ENCODE data around the gene PAPOLA. TPM values are rescaled to one million over a fixed set of nuclear protein-coding genes. Genes with fewer than 3 reads are reported as not detected.

Gene PAPOLA
- total and polyA plus RNA-seq, 8 donors, result 60.9 to 317 (median 127) TPM

DNA sequence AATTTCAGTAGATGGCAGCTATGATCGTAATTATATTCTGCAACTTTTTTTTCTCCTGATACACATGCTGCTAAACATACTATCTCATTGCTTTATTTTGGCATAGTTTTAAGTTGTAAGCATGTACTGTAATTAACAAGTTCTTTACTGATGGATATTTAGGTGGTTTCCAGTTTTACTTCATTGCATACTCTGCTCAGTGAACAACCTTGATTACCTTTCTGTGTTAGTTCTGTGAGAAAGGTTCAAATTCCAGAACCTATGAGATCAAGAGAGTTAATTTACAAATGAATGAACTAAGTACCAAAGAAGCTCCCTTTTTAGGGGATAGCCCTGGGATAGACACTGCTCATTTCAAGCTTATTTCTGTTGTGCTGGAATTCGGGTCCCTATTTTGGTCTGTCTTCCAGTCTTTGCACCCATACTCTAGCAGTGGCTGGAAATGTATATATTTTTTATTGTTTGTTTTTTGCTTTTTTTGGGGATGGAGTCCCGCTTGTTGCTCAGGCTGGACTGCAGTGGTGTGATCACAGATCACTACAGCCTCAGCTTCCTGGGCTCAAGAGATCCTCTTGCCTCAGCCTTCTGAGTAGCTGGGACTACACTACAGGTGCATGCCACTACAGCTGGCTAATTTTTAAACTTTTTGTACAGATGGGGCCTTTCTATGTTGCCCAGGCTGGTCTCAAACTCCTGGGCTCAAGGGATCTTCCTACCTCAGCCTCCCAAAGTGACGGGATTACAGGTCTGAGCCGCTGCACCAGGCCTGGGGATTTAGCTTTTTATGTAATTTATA, 10.6 kb downstream of the PAPOLA start:
- no peaks in the 10 kb centered on the region for H3K36me3 ChIP-seq
- peaks cover 55 to 95% (median 78%) of the 10 kb centered on the region in 4 donors for H3K4me1 ChIP-seq
- TF ChIP-seq POLR2AphosphoS5 (IDR thresholded peaks at IDR 0.05), result no peak
- TF ChIP-seq, protein P1, sequence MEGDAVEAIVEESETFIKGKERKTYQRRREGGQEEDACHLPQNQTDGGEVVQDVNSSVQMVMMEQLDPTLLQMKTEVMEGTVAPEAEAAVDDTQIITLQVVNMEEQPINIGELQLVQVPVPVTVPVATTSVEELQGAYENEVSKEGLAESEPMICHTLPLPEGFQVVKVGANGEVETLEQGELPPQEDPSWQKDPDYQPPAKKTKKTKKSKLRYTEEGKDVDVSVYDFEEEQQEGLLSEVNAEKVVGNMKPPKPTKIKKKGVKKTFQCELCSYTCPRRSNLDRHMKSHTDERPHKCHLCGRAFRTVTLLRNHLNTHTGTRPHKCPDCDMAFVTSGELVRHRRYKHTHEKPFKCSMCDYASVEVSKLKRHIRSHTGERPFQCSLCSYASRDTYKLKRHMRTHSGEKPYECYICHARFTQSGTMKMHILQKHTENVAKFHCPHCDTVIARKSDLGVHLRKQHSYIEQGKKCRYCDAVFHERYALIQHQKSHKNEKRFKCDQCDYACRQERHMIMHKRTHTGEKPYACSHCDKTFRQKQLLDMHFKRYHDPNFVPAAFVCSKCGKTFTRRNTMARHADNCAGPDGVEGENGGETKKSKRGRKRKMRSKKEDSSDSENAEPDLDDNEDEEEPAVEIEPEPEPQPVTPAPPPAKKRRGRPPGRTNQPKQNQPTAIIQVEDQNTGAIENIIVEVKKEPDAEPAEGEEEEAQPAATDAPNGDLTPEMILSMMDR (IDR thresholded peaks at IDR 0.05), result no peak
- no peak for TF ChIP-seq POLR2A (IDR thresholded peaks at IDR 0.05)
- no peak for TF ChIP-seq EP300 (IDR thresholded peaks at IDR 0.05)
- H3K4me3 ChIP-seq, result no peak overlapping the region
- DNase-seq, result no peak
- 83 to 87% (median 86%) methylated on average over 5 of the region's 5 CpGs for WGBS, 5 donors
- H3K27ac ChIP-seq, result no peak overlapping the region
- H3K9me3 ChIP-seq, result no peaks in the 10 kb centered on the region
- intact Hi-C loops (cut with DNase I; ENCODE audit: low total_unique reads), result no loop called here
- no peaks in the 10 kb centered on the region for H3K27me3 ChIP-seq

DNA sequence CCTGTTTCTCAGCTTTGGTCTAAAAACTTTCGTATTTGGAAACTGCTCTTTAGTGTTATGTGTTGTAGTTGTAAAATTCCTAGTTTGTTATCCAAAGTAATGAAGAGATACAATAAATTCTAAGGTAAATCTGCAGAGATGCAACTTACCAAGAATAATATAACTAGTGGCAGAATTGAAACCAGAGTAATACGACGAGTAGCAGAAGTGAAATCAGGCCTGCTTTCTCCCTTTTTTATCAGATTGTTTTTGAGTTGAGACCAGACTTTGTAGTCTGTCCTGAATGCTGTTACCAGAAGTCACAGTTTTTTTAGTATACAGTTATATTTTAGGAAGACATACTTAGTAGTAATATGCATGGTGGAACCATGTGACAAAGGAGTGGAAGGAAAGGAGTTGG, 12.5 kb downstream of the PAPOLA start:
- 54 to 66% (median 59%) methylated on average over 3 of the region's 3 CpGs for WGBS, 5 donors
- TF ChIP-seq POLR2AphosphoS5 (IDR thresholded peaks at IDR 0.05), result no peak
- no peak for TF ChIP-seq POLR2A (IDR thresholded peaks at IDR 0.05)
- TF ChIP-seq, protein P1 (IDR thresholded peaks at IDR 0.05), result no peak
- TF ChIP-seq EP300 (IDR thresholded peaks at IDR 0.05), result no peak
- no peak overlapping the region for H3K27ac ChIP-seq
- peaks cover 48 to 95% (median 72%) of the 10 kb centered on the region in 4 donors for H3K4me1 ChIP-seq
- no peaks in the 10 kb centered on the region for H3K9me3 ChIP-seq
- intact Hi-C loops (cut with DNase I; ENCODE audit: low total_unique reads), result no loop called here
- no peaks in the 10 kb centered on the region for H3K36me3 ChIP-seq
- DNase-seq, result no peak
- no peaks in the 10 kb centered on the region for H3K27me3 ChIP-seq
- H3K4me3 ChIP-seq, result no peak overlapping the region

DNA sequence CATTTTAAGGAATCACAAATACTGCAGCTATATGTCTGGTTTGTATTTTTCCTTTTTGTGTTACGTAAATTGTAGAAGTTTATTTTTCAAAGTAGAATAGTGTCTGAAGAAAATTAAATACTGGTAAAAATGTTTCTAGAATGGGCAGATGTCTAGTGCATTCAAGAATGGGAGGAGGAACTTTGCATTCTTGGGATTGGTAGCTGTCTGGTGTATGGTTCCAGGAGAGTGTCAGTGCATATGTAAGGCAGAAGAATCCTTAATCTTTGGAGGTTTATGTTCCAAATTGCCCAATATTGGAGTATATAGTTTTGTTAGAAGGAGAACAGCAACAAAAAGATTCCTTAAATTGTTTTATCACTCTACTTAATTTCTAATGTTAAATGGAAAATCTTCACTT, 13.5 kb downstream of the PAPOLA start:
- TF ChIP-seq POLR2A (IDR thresholded peaks at IDR 0.05) (no peak), POLR2AphosphoS5 (IDR thresholded peaks at IDR 0.05) (no peak), EP300 (IDR thresholded peaks at IDR 0.05) (no peak)
- TF ChIP-seq, protein P1 (IDR thresholded peaks at IDR 0.05), result no peak
- Histone ChIP-seq H3K27me3 (no peaks in the 10 kb centered on the region), H3K27ac (no peak overlapping the region), H3K36me3 (peaks cover 0 to 9% (median 7%) of the 10 kb centered on the region in 4 donors), H3K4me3 (no peak overlapping the region), H3K9me3 (no peaks in the 10 kb centered on the region), H3K4me1 (peaks cover 44 to 94% (median 67%) of the 10 kb centered on the region in 4 donors)
- no peak for DNase-seq
- WGBS, 5 donors, result 89 to 95% (median 91%) methylated on average over 1 of the region's 1 CpG
- intact Hi-C loops (cut with DNase I; ENCODE audit: low total_unique reads), result no loop called here

DNA sequence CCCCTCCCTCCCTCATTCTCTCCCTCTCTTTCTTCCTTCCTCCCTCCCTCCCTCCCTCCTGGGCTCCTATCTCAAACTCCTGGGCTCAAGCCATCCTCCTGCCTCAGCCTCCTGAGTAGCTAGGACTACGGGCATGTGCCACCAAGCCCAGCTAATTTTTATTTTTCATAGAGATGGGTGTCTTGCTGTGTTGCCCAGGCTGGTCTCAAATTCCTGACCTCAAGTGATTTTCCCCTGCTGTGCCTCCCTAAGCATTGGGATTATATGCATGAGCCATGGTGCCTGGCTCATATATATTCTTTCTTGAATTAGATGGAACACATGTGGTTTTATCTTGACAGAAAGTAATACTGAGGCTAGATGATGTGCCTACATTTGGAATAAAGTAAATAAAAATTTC, 14.2 kb downstream of the PAPOLA start:
- intact Hi-C loops (cut with DNase I; ENCODE audit: low total_unique reads), result no loop called here
- no peaks in the 10 kb centered on the region for H3K27me3 ChIP-seq
- no peaks in the 10 kb centered on the region for H3K9me3 ChIP-seq
- peaks cover 39 to 88% (median 62%) of the 10 kb centered on the region in 4 donors for H3K4me1 ChIP-seq
- no peak overlapping the region for H3K27ac ChIP-seq
- H3K36me3 ChIP-seq, result peaks cover 2 to 15% (median 12%) of the 10 kb centered on the region in 4 donors
- 87 to 100% (median 95%) methylated on average over 1 of the region's 1 CpG for WGBS, 5 donors
- DNase-seq, result no peak
- TF ChIP-seq POLR2A (IDR thresholded peaks at IDR 0.05) (no peak), POLR2AphosphoS5 (IDR thresholded peaks at IDR 0.05) (no peak), EP300 (IDR thresholded peaks at IDR 0.05) (no peak)
- TF ChIP-seq, protein P1 (IDR thresholded peaks at IDR 0.05), result no peak
- H3K4me3 ChIP-seq, result no peak overlapping the region

Data from stomach (tissue), 9 donors.